Subcutaneous abdominal adipose tissue (tissue), 5 donors: ENCODE measurements around the gene EEIG1.
A peak's percentile ranks its signal among the peaks of the same experiment; 100 is the strongest.
"Not testable (repeated sequence)": the region's sequence is repeated elsewhere in the genome, so short reads cannot be mapped to it uniquely, and the experiment has no call there.

ENCODE experiments used
- H3K27ac ChIP-seq: one replicate; pipeline ENCODE4 v1.7.0; 2013; ENCODE audit warnings: low read depth, mild to moderate bottlenecking, inconsistent platforms, low read length, moderate library complexity
- H3K27me3 ChIP-seq, 5 donors: one replicate each; pipeline ENCODE4 v1.7.0; 2013; ENCODE audit warnings: low read length in 5 of 5, inconsistent platforms in 1 of 5; ENCODE audit not compliant: control insufficient read depth in 5 of 5, insufficient read depth in 4 of 5
- H3K36me3 ChIP-seq, 5 donors: one replicate each; pipeline ENCODE4 v1.7.0; 2013; ENCODE audit warnings: low read length in 5 of 5; ENCODE audit not compliant: control insufficient read depth in 5 of 5, insufficient read depth in 5 of 5
- H3K4me1 ChIP-seq, 5 donors: one replicate each; pipeline ENCODE4 v1.7.0; 2013; ENCODE audit warnings: low read length in 5 of 5, mild to moderate bottlenecking in 3 of 5, moderate library complexity in 1 of 5; ENCODE audit not compliant: control insufficient read depth in 5 of 5, insufficient read depth in 5 of 5
- H3K4me3 ChIP-seq, 5 donors: one replicate each; pipeline ENCODE4 v1.7.0; 2013; ENCODE audit warnings: low read length in 5 of 5, low read depth in 1 of 5
- H3K9ac ChIP-seq, 5 donors: one replicate each; pipeline ENCODE4 v1.7.0; 2013; ENCODE audit warnings: low read length in 5 of 5, mild to moderate bottlenecking in 4 of 5, moderate library complexity in 3 of 5
- H3K9me3 ChIP-seq, 5 donors: one replicate each; pipeline ENCODE4 v1.7.0; 2013; ENCODE audit warnings: low read length in 5 of 5; ENCODE audit not compliant: control insufficient read depth in 5 of 5
- donor health status: healthy.
- donor health status: healthy.
- donor health status: healthy.
- donor health status: healthy.
- donor health status: healthy.

Gene EEIG1

DNA sequence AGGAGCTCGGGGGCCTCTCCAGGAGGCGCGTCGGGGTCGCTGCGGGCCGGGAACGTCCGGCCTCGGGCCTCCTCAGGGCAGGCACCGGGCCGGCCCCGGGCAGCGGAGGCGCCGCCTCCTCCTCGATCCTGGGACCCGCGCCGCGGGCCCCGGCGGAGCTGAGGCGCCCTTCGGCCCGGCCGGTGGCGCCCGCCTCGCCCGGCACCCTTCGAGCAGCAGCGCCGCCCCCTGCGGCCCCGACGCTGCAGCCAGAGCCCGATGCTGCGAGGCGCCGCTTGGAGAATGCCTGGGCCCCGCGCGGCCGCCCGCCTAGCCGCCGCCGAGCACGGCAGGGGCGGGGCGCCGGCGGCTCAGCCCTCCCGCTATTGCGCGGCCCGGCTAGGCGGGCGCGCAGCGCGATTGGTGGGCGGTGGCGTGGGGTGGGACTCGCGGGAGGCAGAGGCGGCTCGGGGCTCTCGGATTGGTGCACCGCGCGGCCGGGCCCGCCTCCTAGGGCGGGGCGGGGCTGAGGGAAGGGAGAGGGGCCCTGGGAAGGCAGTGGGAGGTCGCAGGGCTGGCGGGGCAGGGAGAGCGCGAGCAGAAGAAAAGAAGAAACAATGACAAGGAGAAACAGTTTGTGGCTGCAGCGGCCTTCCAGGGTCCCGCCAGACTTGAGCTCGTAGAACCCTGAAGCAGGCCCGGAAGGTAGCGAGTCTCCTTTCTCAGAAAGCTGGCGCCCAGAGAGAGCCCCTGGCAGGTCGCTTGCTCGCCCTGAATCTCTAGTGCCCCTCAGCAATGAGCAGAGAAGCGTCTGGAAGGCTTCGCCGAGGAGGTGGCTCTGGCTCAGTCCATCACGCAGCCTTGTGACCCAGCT lies at the start of gene EEIG1:
EEIG1 (minus strand) TSS at position 284 of the 853 bp plus-strand sequence. CDS start 852 bp downstream, outside the sequence.
- Histone ChIP-seq H3K4me1 (peaks cover 7 to 49% (median 48%) of the 10 kb centered on the region in 5 donors), H3K27me3 (no peaks in the 10 kb centered on the region), H3K9me3 (no peaks in the 10 kb centered on the region), H3K9ac (peak within 1 kb of the TSS; percentile 28 to 91 (median 83)), H3K4me3 (peak within 1 kb of the TSS; percentile 71 to 90 (median 80)), H3K27ac (peak within 1 kb of the TSS; percentile 75), H3K36me3 (no peaks in the 10 kb centered on the region)

DNA sequence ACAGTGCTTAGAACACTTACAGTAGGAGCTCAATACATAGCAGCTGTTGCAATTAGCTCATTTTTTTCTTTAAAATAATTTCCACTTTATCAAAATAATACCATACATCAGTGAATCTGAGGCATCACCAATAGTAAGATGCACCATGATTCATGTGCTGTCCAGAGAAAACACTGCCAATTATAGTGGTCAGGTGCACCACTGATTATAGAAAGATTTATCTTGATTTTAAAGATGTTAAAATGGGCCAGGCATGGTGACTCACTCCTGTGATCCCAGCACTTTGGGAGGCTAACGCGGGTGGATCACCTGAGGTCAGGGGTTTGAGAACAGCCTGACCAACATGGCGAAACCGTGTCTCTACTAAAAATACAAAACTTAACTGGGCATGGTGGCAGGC lies 46.9 kb upstream of the EEIG1 start:
- Histone ChIP-seq H3K27ac (no peak overlapping the region), H3K27me3 (no peaks in the 10 kb centered on the region), H3K4me1 (no peaks in the 10 kb centered on the region), H3K4me3 (no peak overlapping the region), H3K36me3 (no peaks in the 10 kb centered on the region), H3K9ac (no peak overlapping the region), H3K9me3 (no peaks in the 10 kb centered on the region)

GRCh38 chr9:128026773-128027541 lies 46.2 kb upstream of the EEIG1 start:
- Histone ChIP-seq H3K27me3 (no peaks in the 10 kb centered on the region), H3K4me1 (no peaks in the 10 kb centered on the region), H3K4me3 (no peak overlapping the region), H3K9ac (peak overlapping the region in 1 of 5 donors; percentile 49), H3K36me3 (no peaks in the 10 kb centered on the region), H3K27ac (no peak overlapping the region), H3K9me3 (no peaks in the 10 kb centered on the region)

GRCh38 chr9:128026255-128026772 lies 45.5 kb upstream of the EEIG1 start:
- Histone ChIP-seq H3K9ac (no peak overlapping the region), H3K9me3 (no peaks in the 10 kb centered on the region), H3K27me3 (no peaks in the 10 kb centered on the region), H3K4me3 (no peak overlapping the region), H3K36me3 (no peaks in the 10 kb centered on the region), H3K4me1 (no peaks in the 10 kb centered on the region), H3K27ac (no peak overlapping the region)

DNA sequence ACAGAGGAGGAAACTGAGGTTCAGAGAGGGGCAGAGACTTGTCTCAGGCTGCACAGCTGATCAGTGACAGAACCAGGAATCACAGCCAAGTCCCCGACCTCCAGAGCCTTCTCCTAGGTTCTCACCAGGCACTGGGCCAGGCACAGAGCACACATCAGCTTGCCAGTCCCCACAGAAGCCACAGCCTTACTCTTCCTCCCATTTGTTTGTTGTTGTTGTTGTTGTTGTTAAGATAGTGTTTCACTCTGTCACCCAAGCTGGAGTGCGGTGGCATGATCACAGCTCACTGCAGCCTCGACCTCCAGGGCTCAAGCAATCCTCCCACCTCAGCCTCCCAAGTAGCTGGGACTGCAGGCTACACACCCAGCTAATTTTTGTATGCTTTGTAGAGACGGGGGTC lies 44.9 kb upstream of the EEIG1 start:
- Histone ChIP-seq H3K9me3 (no peaks in the 10 kb centered on the region), H3K4me1 (no peaks in the 10 kb centered on the region), H3K27me3 (no peaks in the 10 kb centered on the region), H3K36me3 (no peaks in the 10 kb centered on the region), H3K4me3 (no peak overlapping the region), H3K9ac (no peak overlapping the region), H3K27ac (no peak overlapping the region)

DNA sequence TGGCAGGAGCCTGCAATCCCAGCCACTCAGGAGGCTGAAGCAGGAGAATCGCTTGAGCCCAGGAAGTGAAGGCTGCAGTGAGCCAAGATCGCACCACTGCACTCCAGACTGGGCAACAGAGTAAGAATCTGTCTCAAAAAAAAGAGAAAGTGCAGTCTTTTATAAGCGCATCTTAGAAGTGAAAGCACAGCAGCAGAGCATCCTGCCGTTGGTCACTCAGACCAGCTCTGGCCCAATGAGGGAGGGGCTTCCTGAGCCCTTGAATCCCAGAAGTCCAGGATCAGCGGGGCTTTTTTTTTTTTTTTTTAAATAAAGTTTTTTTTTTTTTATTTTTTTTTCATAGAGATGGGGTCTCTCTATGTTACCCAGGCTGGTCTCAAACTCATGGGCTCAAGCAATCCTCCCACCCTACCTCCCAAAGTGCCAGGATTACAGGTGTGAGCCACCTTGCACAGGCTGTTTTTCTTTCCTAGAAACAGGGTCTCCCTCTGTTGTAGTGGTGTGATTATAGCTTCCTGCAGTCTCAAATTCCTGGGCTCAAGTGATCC lies 44.0 kb upstream of the EEIG1 start:
- no peaks in the 10 kb centered on the region for H3K27me3 ChIP-seq
- H3K4me1 ChIP-seq: no peaks in the 10 kb centered on the region
- no peak overlapping the region for H3K4me3 ChIP-seq
- no peak overlapping the region for H3K9ac ChIP-seq
- H3K27ac ChIP-seq: no peak overlapping the region
- no peaks in the 10 kb centered on the region for H3K9me3 ChIP-seq
- H3K36me3 ChIP-seq: no peaks in the 10 kb centered on the region

GRCh38 chr9:128023671-128024070 lies 42.9 kb upstream of the EEIG1 start:
- not testable (repeated sequence) for H3K4me3 ChIP-seq, H3K9ac ChIP-seq, H3K9me3 ChIP-seq, H3K27me3 ChIP-seq, H3K4me1 ChIP-seq, H3K36me3 ChIP-seq, H3K27ac ChIP-seq

DNA sequence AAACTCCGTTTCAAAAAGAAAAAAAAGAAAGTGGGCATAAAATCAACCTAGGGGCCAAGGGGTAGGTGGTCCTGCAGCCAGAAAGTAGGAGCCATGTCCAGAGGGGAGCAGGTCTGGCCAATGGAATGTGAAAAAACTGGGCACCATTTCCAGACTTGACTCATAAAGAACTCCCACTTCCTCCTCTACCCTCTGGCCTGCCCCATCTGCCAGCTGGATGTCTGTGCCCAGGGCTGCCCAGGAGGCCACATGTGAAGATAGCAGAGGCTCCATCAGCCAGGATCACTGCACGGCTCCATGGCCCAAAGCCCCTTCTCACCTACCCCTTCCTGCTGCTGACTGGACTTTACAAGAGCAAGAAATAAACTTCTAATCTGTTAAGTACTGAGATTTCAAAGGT lies 42.1 kb upstream of the EEIG1 start:
- no peaks in the 10 kb centered on the region for H3K36me3 ChIP-seq
- no peaks in the 10 kb centered on the region for H3K4me1 ChIP-seq
- no peak overlapping the region for H3K27ac ChIP-seq
- no peaks in the 10 kb centered on the region for H3K9me3 ChIP-seq
- no peak overlapping the region for H3K4me3 ChIP-seq
- H3K9ac ChIP-seq: no peak overlapping the region
- no peaks in the 10 kb centered on the region for H3K27me3 ChIP-seq

GRCh38 chr9:128021098-128021497 lies 40.3 kb upstream of the EEIG1 start:
- H3K9me3 ChIP-seq: no peaks in the 10 kb centered on the region
- no peaks in the 10 kb centered on the region for H3K4me1 ChIP-seq
- no peaks in the 10 kb centered on the region for H3K36me3 ChIP-seq
- no peak overlapping the region for H3K4me3 ChIP-seq
- H3K27ac ChIP-seq: no peak overlapping the region
- H3K27me3 ChIP-seq: no peaks in the 10 kb centered on the region
- H3K9ac ChIP-seq: no peak overlapping the region

DNA sequence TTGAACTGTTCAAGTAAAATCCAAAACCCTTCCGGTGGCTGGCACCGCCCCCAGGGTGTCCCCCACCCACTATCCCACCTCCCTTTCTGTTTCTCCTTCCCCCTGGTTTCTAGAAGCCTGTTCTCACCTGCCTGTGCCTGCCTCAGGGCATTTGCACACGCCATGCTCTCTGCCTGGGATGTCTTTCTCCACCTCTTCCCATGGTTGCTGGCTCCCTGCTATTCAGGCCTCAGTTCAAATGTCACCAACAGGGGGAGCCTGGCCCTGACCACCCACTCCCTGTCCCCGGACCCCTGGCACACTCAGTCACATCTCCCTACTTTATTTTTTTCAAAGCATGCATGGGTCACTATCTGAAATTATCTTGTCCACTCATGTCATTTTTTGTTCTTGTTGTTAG lies 39.9 kb upstream of the EEIG1 start:
- no peaks in the 10 kb centered on the region for H3K9me3 ChIP-seq
- no peaks in the 10 kb centered on the region for H3K36me3 ChIP-seq
- H3K4me3 ChIP-seq: no peak overlapping the region
- H3K27me3 ChIP-seq: no peaks in the 10 kb centered on the region
- no peak overlapping the region for H3K27ac ChIP-seq
- H3K9ac ChIP-seq: no peak overlapping the region
- no peaks in the 10 kb centered on the region for H3K4me1 ChIP-seq
